ENCODE data around the gene ACCSL.
A peak's percentile ranks its signal among the peaks of the same experiment; 100 is the strongest.

Gene ACCSL

GRCh38 chr11:44018127-44018521 is 29.7 kb upstream of the ACCSL start:
- DNase-seq: no peak
- ATAC-seq: peak; percentile 19

DNA sequence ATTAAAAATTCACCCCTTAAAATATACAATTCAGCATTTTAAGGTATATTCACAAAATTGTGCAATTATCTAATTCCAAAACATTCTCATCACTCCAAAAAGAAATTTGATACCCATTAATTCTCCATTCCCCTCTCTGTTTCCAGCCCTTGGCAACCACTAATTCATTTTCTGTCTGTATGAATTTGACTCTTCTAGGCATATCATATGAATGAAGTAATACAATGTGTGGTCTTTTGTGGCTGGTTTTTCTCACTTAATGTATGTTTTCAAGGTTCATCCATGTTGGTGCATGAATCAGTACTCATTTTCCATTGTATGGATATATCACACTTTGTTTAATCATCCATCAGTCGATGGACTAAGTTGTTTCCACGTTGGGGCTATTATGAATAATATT is 29.0 kb upstream of the ACCSL start:
- ATAC-seq: no peak
- DNase-seq: no peak

DNA sequence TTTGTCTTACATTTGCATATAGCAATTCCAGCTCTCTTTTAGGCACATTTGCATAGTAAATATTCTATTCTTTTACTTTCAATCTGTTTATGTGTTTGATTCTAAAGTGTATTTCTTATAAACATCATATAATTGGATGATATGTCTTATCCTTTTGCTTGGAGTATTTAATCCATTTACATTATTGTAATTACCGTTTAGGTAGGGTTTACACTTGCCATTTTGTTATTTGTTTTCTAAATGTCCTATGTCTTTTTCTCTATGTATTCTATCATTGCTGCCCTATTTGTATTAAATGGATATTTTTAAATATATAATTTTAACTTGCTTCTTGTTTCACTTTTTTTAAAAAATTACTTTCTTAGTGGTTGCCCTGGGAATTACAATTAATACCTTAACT is 22.8 kb upstream of the ACCSL start:
- no peak for DNase-seq
- no peak for ATAC-seq

- ATAC-seq (no peak), DNase-seq (no peak)
Observed at GRCh38 chr11:44025727-44026126, 22.1 kb upstream of the ACCSL start.

GRCh38 chr11:44028401-44028800 is 19.4 kb upstream of the ACCSL start:
- ATAC-seq (no peak), DNase-seq (no peak)

- DNase-seq (no peak), ATAC-seq (no peak)
Observed at GRCh38 chr11:44028816-44029506, 18.8 kb upstream of the ACCSL start.

- ATAC-seq: no peak
- DNase-seq: no peak
Observed at GRCh38 chr11:44029507-44029845, 18.3 kb upstream of the ACCSL start.

GRCh38 chr11:44029977-44030911 is 17.5 kb upstream of the ACCSL start:
- DNase-seq: no peak
- no peak for ATAC-seq

DNA sequence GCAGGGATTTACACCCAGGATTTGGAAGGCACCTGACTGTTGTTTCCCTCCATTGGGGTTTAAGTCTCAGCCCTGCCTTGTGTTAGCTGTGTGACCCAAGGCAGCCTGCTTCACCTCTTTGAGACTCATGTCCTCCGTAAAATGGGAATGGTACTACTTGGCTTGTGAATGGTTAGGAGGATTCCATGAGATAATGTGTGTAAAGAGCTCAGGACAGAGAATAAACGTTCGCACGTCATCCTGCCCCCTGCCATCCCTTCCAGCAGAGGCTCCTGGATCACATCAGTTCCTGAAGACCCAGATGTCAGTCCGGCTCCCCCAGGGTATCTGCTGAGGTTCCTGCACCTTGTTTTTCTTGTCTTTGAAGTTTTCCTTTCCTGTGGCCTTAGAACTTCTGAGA is 16.8 kb upstream of the ACCSL start:
- DNase-seq (no peak), ATAC-seq (no peak)

DNA sequence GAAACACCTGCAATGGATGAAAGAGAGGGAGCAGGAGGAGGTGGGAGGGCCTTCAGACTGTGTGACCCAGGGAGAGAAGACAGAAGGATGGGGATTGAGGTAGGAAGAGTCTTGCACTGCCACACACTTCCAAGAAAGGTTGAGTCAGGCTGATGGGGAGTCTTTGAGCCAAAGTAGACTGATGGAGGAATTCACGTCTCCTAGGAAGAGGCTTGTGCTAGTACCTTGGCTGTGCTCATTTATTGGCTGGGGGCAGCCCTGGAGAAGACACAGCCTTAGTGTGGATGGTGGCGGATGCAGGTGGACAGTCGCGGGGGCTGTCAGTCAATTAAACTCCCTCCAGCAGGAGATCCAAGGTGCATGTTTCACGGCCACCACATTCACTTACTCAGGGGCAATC is 16.2 kb upstream of the ACCSL start:
- no peak for ATAC-seq
- no peak for DNase-seq

GRCh38 chr11:44032299-44033085 is 15.3 kb upstream of the ACCSL start:
- no peak for ATAC-seq
- DNase-seq: no peak

DNA sequence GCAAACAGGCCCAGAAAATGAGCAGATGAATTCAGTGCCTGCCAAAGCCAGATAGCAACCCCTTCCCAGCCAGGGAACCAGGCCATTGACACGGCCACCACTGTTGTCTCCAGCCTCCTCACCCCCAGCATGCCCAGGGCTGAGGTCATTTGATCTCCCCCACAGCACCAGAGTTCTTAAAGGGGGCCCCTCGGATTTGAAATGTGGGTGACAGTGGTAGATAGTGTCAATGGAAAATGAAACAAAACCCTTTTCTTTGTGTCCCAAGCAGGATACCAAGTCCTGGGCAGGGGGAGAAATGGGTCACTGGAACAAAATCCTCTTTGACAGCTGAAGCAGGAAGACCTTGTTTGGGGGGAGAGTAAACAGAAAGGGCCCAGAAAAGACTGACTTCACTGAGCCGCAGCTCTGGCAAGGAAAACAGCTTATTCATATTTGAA is 14.3 kb upstream of the ACCSL start:
- no peak for DNase-seq
- ATAC-seq: no peak

DNA sequence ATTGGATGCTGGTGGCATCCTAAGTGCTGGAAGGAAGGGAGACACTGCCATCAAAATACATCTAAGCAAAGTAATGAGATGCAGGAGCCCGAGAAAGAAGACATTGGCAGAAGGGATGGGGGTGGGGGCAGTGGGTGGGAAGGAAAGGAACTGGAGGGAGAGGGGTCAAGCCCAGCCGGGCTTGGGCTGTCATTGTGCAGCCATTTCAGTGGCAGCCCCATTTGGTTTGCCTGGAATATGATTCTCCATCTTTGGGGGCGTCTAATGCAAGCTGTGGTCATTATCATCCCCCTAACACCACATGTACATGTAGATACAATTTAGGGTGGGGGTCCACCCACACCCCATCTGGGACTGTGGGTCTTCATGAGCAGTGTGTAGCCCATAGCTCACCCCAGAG is 13.9 kb upstream of the ACCSL start:
- no peak for ATAC-seq
- no peak for DNase-seq

DNA sequence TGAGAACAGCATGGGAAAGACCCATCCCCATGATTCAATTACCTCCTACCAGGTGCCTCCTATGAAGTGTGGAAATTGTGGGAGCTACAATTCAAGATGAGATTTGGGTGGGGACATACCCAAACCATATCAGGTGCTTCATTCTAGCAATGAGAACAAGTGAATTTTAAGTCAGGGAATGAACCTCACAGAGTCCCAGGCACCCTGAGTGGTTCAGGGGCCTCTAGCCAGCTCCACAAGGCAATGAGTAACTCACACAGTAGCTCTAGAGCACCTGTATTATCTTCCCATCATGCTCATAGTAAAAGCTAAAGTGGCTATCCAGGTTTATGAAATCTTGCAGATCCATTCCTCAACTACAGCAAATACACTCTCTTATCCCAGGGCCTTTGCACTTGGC is 13.1 kb upstream of the ACCSL start:
- ATAC-seq (no peak), DNase-seq (no peak)

- peak; percentile 30 for DNase-seq
- peak; percentile 66 for ATAC-seq
Observed at GRCh38 chr11:44036811-44037657, 10.7 kb upstream of the ACCSL start.

GRCh38 chr11:44037658-44037998 is 10.2 kb upstream of the ACCSL start:
- DNase-seq (no peak), ATAC-seq (no peak)

GRCh38 chr11:44043157-44043556 is 4.6 kb upstream of the ACCSL start:
- no peak for DNase-seq

DNA sequence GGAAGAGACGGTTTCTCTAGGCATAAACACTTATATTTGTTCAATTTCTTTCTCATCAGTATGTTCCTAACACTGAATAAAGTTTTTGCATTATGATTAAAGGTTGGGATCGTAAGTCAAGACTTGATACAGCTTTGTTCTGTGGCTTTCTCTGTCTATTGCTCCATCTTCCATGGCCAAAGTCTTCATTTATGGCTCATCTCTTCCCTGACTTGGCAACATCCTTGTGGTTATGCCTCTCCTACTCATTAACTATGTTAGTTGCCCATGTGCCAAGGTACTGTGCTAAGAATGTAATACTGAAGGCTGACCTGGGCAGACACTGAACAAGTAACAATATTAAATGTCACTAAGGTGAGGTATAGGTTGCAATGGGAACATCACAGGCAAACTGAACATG is 1.6 kb upstream of the ACCSL start:
- DNase-seq: no peak
- ATAC-seq: no peak

More at GRCh38 chr11:44043157-44043556, 4.6 kb upstream of the ACCSL start:
- ATAC-seq: no peak

DNA sequence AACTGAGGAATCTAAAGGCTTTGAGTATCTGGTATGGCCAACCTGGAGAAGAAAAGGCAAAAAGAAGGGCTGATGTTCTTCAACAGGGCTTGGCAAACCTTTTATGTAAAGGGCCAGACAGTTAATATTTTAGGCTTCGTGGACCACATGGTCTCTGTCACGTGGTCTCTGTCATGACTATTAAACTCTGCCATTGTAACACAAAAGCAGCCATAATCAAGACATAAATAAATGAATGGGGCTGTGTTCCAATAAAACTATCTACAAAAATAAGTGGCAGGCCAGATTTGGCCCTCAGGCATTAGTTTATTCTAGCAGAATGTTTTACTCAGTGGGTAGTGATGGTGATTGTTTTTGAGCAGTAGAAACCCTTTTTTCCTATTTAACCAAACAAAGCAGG is 483 bp upstream of the ACCSL start:
- DNase-seq: no peak

DNA sequence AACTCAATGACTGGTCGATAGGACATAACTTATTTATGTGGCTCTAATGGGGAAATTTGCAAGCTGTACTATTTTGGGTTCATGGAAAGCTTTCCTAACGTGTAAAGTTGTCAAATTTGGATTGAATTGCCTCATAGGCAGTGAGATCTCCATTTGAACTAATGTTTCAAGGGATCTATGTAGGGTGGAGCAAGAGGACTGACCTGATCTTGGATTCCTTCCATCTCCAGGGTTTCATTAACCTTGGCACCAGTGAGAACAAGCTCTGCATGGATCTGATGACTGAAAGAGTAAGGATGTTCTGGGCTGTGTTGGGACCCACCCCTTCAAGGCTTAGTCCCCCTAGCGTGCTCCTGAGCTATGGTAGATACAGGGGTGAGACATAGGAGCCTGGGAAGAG is 2.1 kb downstream of the ACCSL start:
- ATAC-seq (no peak), DNase-seq (no peak)

More for the DNA sequence above, 483 bp upstream of the ACCSL start:
- ATAC-seq: no peak

- no peak for DNase-seq
- no peak for ATAC-seq
Observed at GRCh38 chr11:44051171-44051570, 3.4 kb downstream of the ACCSL start.

DNA sequence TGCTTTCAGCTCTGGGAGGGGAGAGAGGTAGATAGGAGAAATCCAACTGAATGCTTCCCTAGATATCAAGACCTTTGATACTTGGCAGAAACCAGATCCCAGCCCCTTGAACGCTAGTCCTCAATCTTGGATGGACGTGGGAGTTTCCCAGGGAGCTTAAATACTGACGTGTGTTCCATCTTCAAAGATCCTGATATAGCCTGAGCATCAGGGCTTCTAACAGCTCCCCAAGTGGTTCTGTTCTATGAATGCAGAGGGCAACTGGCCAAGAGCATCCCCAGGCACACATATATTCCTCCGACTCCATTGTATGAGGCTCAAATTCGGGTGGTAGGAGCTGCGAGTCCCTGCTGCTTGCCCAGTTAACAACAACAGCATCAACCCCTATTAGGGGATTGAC is 9.6 kb downstream of the ACCSL start:
- ATAC-seq (no peak), DNase-seq (no peak)

Data from stimulated activated naive CD8-positive, alpha-beta T cell treated with anti-CD3 and anti-CD28 coated beads, Interleukin-15, Interleukin-2, amounts not matched to agents 100 U/mL and 50 U/mL, for 24 hours (primary cell).